Muscle of back (tissue), 11 donors: ENCODE data around the gene IL4I1. TPM values are rescaled to one million over a fixed set of nuclear protein-coding genes. Genes with fewer than 3 reads are reported as not detected.

Experiments used
- DNase-seq, 3 donors: peaks; one replicate each; pipeline versions ENCODE4 v3.0.0 to v3.0.0-alpha.2; 2013
- polyA plus RNA-seq, 10 donors: library from polyadenylated mRNA; unstranded; fragments of 120-200 nt; gene quantifications; one replicate each; pipeline ENCODE4 v1.2.1, GENCODE V29; 2013; ENCODE audit not compliant: insufficient read length in 10 of 10

IL4I1 gene
- polyA plus RNA-seq, 10 donors, result 0.46 to 1.2 (median 0.81) TPM

GRCh38 chr19:49851456-49852259, 45.0 kb downstream of the IL4I1 start:
- DNase-seq, result peak in 2 of 3 donors; percentile 44 to 70

GRCh38 chr19:49850487-49851342, 46.0 kb downstream of the IL4I1 start, which contains the start of gene PTOV1:
Gene PTOV1, plus strand, starts transcription at chr19:49851159.
- peak; percentile 89 to 96 (median 92) for DNase-seq

- no peak for DNase-seq
Observed at GRCh38 chr19:49850221-49850486, 46.5 kb downstream of the IL4I1 start.

- no peak for DNase-seq
Observed at GRCh38 chr19:49849433-49850220, 47.1 kb downstream of the IL4I1 start.

GRCh38 chr19:49848938-49849337, 47.7 kb downstream of the IL4I1 start:
- no peak for DNase-seq

GRCh38 chr19:49847731-49848696, 48.7 kb downstream of the IL4I1 start:
- peak in 1 of 3 donors; percentile 52 for DNase-seq

- no peak for DNase-seq
Observed at GRCh38 chr19:49846408-49846807, 50.3 kb downstream of the IL4I1 start.

- no peak for DNase-seq
Observed at GRCh38 chr19:49845414-49845813, 51.3 kb downstream of the IL4I1 start.

GRCh38 chr19:49844138-49845095, 52.3 kb downstream of the IL4I1 start:
- no peak for DNase-seq

- no peak for DNase-seq
Observed at GRCh38 chr19:49843265-49843664, 53.4 kb downstream of the IL4I1 start.

GRCh38 chr19:49840736-49841249, 55.9 kb downstream of the IL4I1 start:
- no peak for DNase-seq

- DNase-seq, result no peak
Observed at GRCh38 chr19:49840321-49840720, 56.4 kb downstream of the IL4I1 start.

- DNase-seq, result no peak
Observed at GRCh38 chr19:49839713-49840112, 57.0 kb downstream of the IL4I1 start.

Other genes starting within 250 kb of the IL4I1 start
- 10 to 100 TPM; 25.2 to 44.4 (median 33.7) TPM for gene IRF3, start 231.0 kb downstream of the IL4I1 start, polyA plus RNA-seq
- 10 to 100 TPM; 21.3 to 32.7 (median 25.3) TPM for gene BCL2L12, start 231.0 kb downstream of the IL4I1 start, polyA plus RNA-seq
- 100 to 1,000 TPM; 169 to 194 (median 184) TPM for gene PRMT1, start 219.6 kb downstream of the IL4I1 start, polyA plus RNA-seq
- gene ADM5, start 207.3 kb downstream of the IL4I1 start, polyA plus RNA-seq, result 1 to 10 TPM in 4 of 10 donors, under 1 TPM in 6; 0.47 to 1.4 (median 0.93) TPM
- 10 to 100 TPM in 3 of 10 donors, 1 to 10 TPM in 7; 7.0 to 21.4 (median 9.7) TPM for gene CPT1C, start 205.8 kb downstream of the IL4I1 start, polyA plus RNA-seq
- 1 to 10 TPM in 2 of 10 donors, under 1 TPM in 8; 0.39 to 1.2 (median 0.81) TPM for gene TSKS, start 133.6 kb downstream of the IL4I1 start, polyA plus RNA-seq
- gene AP2A1, start 129.9 kb downstream of the IL4I1 start, polyA plus RNA-seq, result 10 to 100 TPM; 47.9 to 61.1 (median 54.5) TPM
- gene FUZ, start 83.6 kb downstream of the IL4I1 start, polyA plus RNA-seq, result 10 to 100 TPM; 13.3 to 21.5 (median 16.0) TPM
- gene MED25, start 78.6 kb downstream of the IL4I1 start, polyA plus RNA-seq, result 10 to 100 TPM; 22.4 to 33.5 (median 29.0) TPM
- 100 to 1,000 TPM; 162 to 212 (median 191) TPM for gene PTOV1, start 45.7 kb downstream of the IL4I1 start, polyA plus RNA-seq
- gene PNKP, start 29.3 kb downstream of the IL4I1 start, polyA plus RNA-seq, result 10 to 100 TPM; 17.2 to 41.4 (median 26.2) TPM
- gene AKT1S1, start 19.5 kb downstream of the IL4I1 start, polyA plus RNA-seq, result 10 to 100 TPM; 27.4 to 39.4 (median 32.2) TPM
- gene TBC1D17, start 19.2 kb downstream of the IL4I1 start, polyA plus RNA-seq, result 10 to 100 TPM; 28.2 to 39.9 (median 31.9) TPM
- gene ATF5, start 32.3 kb upstream of the IL4I1 start, polyA plus RNA-seq, result 10 to 100 TPM; 14.5 to 30.1 (median 23.7) TPM
- gene NUP62, start 32.6 kb upstream of the IL4I1 start, polyA plus RNA-seq, result 10 to 100 TPM; 39.3 to 61.8 (median 47.7) TPM
- 1 to 10 TPM in 2 of 10 donors, under 1 TPM in 8; 0.51 to 1.2 (median 0.80) TPM for gene SIGLEC11, start 64.3 kb upstream of the IL4I1 start, polyA plus RNA-seq
- 10 to 100 TPM; 15.1 to 23.0 (median 19.6) TPM for gene VRK3, start 128.5 kb upstream of the IL4I1 start, polyA plus RNA-seq
- 1 to 10 TPM; 6.2 to 9.0 (median 7.5) TPM for gene ZNF473, start 129.1 kb upstream of the IL4I1 start, polyA plus RNA-seq